ENCODE measurements around the gene GREB1L.
"Not testable (repeated sequence)": the region's sequence is repeated elsewhere in the genome, so short reads cannot be mapped to it uniquely, and the experiment has no call there.

Gene GREB1L

DNA sequence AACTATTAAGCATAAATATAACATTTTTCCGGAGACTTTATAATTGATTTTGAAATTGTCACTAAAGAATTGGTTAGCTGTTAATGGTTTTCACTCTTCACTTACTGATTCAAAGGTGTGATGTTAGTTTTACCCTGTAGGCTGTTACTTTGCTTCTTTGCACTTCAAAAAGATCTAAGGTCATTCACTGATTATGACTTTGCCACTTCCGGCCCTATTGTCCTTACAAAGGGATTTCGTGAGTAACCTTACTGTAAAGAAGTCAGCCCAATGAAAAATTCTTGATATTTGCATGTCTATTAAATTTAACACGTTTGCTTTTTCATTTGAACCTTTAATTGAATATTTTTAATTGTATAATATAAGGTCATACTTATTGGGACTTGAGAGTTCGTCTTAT lies 61.4 kb downstream of the GREB1L start:
- in situ Hi-C loops (cut with HindIII; ENCODE audit: low sequenced_read_pairs): no loop called here

DNA sequence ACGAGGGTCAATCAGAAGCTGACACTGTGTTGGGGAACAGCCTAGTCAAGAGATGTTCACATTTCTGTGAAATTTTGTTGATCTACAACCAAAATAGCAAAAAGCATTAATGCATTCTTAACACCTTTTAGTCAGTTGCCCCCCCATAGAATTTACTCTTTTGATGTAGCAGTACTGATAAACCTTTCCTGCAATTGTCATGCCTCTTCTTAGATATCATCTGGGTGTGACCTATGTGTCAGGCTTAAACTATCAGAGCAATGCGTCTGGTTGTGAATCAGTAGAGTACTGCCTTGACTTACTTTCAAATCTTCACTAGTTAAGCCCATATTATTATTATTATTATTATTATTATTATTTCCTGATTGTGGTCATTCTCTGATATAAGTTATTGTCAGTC lies 61.9 kb downstream of the GREB1L start:
- in situ Hi-C loops (cut with HindIII; ENCODE audit: low sequenced_read_pairs): no loop called here

DNA sequence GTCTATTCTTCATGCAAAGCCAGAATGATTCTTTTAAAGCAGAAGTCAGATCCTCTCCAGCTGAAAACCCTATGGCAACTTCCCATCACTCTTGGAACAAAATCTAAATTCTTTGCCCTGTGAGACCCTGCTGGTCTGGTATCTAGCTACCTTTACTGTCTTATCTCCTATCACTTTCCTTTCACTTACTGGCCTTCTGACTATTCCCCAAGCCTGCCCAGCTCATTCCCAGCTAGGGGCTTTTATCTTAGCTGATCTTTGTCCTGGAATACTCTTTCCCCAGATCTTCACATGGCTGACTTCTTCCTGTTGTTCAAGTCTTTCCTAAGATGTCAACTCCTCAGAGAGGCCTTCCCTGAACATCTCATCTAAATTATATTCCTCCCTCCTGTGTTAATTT lies 63.6 kb downstream of the GREB1L start:
- in situ Hi-C loops (cut with HindIII; ENCODE audit: low sequenced_read_pairs): no loop called here

DNA sequence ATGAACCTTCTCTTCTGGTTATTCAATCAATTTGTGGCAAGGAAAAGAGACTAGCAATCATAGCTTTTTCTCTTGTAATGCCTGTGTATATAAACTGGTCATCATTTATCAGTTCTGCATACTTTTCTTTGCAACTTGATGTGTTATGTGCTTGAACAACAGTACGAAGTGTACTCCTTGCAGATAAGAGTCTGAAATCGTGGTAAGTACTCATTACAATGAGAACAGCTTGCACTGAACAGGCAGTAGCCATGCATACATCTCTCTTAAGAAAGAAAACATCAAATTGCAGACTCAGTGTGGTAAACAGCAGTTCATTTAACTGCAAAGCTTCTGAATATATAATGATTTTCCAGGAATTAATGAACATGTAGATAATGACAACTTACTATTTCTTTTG lies 64.3 kb downstream of the GREB1L start:
- in situ Hi-C loops (cut with HindIII; ENCODE audit: low sequenced_read_pairs): no loop called here

DNA sequence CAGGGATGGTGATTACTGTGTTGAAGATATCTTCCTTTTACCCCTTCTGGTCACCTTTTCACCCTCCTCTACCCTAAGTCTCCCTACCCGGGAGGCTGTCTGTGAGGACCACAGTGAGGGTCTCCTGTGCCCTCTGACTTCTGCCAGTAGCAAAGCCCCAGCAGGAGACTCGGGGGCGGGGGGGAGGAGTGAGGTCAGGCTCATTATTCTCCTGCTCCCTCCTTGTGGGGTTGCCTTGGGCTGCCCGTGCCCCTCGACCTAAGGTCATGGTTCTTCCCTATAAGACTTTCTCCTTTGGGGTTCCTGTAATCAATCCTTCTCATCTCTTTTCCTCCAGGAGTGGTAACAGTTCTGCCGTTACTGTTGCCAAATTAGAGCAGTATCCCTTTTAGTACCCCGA lies 65.5 kb downstream of the GREB1L start:
- in situ Hi-C loops (cut with HindIII; ENCODE audit: low sequenced_read_pairs): no loop called here

DNA sequence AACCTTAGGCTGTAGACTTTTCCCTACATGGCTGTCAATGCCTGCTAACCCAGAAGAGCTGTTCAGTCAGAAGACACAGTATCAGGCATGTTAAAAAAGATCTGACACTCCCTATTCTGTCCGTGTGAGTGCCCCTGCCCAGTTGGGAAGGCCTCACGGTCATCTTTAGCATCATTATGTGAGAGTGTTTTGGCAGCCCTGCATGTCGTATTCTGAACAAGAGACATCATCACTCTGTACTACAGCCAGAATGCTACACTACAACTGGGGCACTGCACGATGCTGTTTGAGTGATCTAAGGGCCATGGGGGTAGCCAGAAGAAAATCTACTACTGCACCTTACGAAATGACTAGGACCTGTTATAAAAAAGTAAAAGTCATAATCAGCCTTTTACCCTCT lies 67.2 kb downstream of the GREB1L start:
- in situ Hi-C loops (cut with HindIII; ENCODE audit: low sequenced_read_pairs): no loop called here

DNA sequence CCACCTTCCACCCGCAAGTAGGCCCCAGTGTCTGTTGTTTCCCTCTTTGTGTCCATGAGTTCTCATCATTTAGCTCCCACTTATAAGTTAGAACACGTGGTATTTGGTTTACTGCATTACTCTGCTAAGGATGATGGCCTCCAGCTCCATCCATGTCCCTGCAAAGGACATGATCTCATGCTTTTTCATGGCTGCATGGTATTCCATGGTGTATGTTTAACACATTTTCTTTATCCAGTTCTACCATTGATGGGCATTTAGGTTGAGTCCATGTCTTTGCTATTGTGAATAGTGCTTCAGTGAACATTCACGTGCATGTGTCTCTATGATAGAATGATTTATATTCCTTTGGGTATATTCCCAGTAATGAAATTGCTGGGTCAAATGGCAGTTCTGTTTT lies 69.9 kb downstream of the GREB1L start:
- in situ Hi-C loops (cut with HindIII; ENCODE audit: low sequenced_read_pairs): not testable (repeated sequence)

DNA sequence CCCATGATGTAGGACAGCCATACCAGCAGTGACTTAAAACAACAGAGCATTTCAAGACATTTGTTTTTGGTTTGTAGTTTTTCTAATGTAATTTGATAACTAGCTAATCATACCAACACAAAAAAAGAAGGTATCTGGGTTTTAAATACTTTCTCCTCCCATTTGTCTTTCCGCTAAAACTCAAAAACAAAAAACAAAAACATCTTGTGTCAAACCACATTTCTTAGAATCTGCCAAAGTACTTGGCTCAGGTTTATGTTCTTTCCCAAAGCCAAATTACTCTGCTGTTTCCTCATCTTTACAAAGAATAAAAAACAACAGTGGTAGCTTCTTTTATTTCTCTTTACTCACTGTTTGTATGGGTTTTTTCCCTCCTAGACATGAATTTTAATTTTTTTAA lies 71.5 kb downstream of the GREB1L start:
- in situ Hi-C loops (cut with HindIII; ENCODE audit: low sequenced_read_pairs): no loop called here

DNA sequence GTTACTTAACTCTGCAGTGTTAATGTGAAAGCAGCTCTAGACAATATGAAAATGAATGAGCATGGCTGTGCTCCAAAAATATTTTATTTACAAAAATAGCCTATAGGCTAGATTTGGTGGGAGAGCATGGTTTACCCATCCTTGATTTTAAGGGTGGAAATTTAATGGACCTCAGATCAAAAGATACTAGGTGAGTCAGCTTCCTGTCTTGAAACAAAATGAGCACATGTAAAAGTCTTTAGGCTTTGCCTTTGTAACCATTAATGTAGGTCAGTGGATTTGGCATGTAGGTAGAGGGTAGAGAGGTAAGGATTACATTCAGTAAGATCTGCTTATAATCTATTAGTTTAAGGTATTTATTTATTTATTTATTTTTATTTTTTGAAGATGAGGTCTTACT lies 72.7 kb downstream of the GREB1L start:
- in situ Hi-C loops (cut with HindIII; ENCODE audit: low sequenced_read_pairs): no loop called here

DNA sequence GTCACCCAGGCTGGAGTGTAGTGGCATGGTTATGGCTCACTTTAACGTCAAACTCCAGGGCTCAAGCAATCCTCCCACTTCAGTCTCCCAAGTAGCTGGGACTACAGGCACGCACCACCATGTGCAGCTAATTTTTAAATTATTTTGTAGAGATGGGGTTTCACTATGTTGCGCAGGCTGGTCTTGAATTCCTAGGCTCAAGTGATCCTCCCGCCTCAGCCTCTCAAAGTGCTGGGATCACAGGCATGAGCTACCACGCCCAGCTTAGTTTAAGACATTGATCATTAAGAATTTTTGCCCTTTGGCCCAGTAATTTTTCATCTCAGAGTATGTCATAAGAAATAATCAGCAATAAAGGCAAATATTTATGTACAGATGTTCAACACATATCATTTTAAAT lies 73.1 kb downstream of the GREB1L start:
- in situ Hi-C loops (cut with HindIII; ENCODE audit: low sequenced_read_pairs): not testable (repeated sequence)

DNA sequence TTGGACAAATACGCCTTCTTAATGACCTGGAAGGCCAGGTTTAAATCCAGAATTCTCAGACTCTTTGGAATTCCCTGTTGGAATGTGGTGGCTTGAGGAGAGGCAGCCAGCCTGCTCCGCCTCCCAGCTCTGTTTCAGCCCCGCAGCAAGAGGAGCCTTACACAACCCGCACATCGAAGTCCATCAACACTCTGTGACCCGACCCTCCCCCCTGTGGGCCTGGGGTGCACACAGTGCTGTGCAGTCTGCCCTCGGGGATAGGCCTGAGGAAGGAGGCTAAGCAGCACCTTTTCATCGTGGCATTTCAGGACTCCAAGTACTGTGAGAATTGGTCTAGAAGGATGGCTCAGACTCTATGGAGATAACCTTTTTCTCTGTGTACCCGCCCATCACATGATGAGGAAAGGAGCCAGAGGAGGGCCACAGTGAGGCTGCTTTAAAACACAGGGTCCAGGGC lies 73.7 kb downstream of the GREB1L start:
- in situ Hi-C loops (cut with HindIII; ENCODE audit: low sequenced_read_pairs): no loop called here

DNA sequence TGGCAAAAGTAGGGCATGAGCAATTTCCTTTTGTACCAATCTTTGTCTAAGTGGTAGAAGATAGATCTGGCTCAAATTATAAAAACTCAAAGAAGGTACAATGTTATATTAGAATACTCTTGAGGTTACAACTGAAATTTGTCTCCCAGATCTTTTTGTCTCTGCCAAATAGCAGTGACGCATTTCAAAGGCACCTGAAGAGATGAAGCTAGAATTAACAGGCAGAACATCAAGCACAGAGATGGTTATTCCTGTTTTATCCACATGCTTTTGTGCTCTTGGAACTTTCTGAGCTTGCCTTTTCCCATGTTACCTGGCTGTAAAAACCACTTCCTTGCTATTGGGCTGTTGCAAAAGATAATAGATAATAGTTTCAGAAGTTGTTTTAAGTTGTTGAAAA lies 74.3 kb downstream of the GREB1L start:
- in situ Hi-C loops (cut with HindIII; ENCODE audit: low sequenced_read_pairs): no loop called here

DNA sequence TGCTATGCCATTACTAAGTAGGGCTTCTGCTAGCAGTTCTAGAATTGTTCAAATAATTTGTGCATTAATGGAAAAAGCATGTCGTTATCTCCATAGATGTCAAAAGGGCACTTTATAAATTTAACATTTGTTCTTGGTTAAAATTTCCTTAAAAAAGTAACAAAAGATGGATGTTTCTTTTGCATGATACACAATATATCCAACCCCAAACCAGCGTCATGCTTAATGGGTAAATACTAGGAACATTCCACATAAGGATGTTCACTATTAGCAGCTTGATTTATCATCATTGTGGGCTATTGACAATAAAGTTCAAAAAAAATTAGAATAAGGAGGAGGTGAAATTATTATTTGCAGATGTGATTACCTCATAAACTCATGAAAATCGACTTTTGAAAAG lies 79.7 kb downstream of the GREB1L start:
- in situ Hi-C loops (cut with HindIII; ENCODE audit: low sequenced_read_pairs): no loop called here

DNA sequence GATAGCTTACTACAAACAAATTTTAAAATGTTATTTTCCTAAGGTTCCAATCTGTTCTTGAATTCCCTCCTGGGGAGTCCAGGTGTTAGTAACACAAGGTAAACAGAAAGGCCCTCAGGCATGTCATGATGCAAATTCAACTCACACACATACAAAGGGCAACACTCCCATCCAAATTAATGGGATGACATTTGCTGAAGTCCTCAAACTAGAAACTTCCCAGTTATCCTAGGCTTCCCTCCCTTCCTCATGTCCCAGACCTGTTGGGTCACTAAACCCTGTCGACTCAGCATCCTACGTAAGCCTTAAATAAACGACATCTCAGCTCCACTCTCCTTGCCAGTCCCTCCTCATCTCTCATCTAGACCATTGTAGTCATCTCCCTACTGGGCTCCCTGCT lies 85.1 kb downstream of the GREB1L start:
- in situ Hi-C loops (cut with HindIII; ENCODE audit: low sequenced_read_pairs): no loop called here

DNA sequence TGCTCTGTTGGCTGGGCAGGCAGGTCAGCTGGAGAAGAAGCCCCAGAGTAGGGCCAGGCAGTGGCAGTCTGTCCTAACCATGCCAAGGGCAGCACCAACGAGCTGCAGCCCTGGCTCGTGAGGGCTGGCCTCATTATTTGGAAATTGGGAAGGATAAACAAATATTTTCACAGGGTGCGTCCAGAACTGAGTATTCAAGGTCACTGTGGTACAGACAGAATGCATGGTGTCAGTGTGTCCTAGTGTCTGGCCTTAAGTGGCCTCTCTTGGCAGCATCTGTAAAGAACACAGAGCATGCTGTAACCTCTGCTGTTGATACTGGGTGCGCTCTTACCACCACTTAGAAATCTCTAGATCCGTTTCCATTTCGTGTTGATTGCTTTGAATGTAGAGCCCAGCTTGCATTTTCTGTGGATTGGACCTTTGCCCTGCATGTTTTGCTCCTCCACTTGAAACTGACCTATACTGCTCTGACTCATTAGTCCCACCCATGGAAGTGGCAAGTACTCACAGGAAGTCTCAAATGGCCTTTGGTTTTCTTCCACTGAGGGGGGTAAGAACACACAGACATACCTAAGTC lies 88.2 kb downstream of the GREB1L start:
- in situ Hi-C loops (cut with HindIII; ENCODE audit: low sequenced_read_pairs): no loop called here

DNA sequence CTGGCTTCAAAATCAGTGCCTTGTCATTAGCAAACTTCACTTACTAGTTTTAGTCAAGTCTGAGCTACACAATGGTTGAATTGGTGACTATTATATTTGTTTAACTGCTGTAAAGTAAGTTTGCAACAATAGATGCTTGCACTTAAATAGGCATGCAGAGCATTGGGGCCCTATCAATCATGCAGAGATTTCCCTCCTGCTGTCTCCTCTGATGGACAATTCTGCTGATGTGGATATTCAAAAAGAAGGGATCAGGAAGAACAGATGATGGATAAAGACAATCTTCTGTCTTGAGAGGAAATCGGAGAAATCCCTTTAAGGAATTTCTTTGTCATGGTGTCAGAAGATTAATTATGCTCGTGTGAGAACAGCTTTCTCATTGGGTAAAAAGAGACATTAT lies 89.0 kb downstream of the GREB1L start:
- in situ Hi-C loops (cut with HindIII; ENCODE audit: low sequenced_read_pairs): no loop called here

DNA sequence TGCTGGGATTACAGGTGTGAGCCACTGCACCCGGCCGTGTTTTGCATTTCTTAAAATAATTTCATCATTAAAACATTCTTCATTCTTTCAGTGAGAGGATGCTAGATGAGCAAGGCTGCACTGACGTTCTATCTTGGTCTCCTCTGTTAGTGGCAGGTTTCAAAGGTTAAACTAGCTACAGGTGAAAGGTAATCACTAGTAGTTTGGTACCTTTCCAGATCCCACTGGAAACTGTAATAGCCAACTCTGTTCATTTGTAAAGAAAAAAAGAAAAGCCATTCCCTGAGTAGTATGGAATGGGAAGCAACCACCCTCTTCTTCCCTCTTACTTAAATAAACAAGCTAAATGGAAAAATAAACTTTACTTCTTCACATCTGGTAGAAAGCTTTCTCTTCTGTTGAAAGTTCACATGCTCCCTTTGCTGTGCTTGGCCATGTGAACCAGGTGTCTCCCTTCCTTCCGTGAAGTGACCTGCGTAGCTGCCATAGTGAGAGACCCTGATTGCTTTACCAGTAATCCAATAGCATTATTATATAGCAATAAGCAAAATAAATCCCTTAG lies 94.0 kb downstream of the GREB1L start:
- in situ Hi-C loops (cut with HindIII; ENCODE audit: low sequenced_read_pairs): no loop called here

DNA sequence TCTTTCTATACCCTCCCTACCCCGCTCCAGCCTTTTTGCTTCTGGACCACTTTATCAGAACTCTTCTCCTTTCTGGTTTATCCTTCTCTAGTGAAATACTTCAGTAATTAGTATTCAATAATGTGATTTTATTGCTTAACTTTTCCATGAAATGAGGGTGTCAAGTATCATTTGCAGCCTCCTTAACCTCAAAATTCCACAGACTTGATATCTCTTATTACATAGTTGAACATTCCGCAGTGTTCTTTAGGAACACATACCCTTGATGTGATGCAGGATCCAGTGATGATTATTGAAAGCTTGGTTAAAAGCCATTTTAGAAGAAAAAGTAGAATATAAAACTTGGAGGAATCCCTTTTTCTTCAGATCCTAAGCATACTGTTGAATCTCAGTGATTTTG lies 94.8 kb downstream of the GREB1L start:
- in situ Hi-C loops (cut with HindIII; ENCODE audit: low sequenced_read_pairs): no loop called here

DNA sequence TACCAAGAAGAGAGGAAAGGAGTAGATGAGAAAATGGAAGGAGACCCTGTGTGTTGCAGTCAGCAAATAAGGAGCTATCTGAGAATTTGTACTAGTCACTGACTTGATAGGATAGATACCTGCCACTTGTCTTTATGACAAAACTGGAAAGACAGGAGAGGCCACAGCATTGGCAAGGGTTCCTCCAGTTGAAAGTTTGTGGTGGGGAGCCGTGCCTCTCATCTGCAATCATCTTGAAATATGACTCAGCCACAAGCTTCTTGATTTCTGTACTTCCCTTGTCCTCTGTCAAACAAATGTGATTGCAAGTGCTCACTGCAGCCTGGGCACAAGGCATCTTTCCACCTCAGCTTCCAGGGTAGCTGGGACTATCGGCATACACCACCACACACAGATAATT lies 99.1 kb downstream of the GREB1L start:
- in situ Hi-C loops (cut with HindIII; ENCODE audit: low sequenced_read_pairs): no loop called here

DNA sequence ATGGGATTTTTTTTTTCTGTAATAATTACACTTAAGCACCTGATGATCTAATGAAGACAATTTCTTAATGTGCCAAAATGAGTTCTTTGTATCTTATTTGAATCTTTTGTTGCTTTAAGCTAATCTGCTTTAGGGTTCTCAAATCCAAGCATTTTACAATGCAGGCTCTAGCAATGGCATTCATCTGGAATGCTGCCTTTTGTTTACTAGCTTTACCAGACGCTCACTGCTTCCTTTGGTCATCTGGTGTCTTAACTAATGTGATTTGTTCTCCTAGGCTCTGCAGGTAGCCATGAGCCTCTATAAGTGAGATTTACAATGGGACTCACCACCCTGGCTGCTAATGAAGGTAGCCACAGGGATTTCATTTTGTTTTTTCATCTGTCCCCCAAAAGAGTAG lies 100.3 kb downstream of the GREB1L start:
- in situ Hi-C loops (cut with HindIII; ENCODE audit: low sequenced_read_pairs): no loop called here

DNA sequence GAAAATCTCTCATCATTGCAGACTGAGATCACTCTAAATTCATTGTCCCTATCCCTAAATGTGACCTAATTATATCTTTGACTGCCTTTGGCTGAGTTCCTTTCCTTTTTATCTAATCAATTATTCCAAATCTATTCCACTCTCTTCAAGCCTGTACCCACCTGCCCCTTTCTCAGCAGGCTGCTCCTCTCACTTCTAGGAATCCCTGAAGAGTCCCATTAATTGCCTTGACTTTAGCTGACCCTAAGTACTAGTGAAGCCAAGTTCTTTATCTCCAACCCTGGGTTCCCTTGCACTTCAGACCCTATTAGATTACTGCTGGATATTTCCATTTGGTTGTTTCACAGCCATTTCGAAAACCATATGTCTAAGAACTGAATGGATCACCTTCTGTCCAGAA lies 102.8 kb downstream of the GREB1L start:
- in situ Hi-C loops (cut with HindIII; ENCODE audit: low sequenced_read_pairs): no loop called here

DNA sequence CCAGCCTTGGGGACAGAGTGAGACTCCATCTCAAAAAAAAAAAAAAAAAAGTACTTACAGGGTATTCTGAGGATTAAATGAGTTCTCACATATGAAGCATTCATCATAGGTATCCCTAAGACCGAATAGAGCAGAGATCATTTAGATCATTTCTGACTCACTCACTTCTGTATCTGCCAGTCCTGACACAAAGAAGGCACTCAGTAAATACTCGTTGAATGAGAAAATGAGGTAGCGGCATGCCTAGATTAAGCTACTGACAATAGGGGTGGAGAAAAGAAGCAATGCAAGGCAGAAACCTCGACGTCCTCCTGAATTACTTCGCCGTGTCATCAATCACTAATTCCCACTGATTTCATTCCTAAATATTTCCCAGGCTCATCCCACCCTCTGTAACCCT lies 103.8 kb downstream of the GREB1L start:
- in situ Hi-C loops (cut with HindIII; ENCODE audit: low sequenced_read_pairs): no loop called here

DNA sequence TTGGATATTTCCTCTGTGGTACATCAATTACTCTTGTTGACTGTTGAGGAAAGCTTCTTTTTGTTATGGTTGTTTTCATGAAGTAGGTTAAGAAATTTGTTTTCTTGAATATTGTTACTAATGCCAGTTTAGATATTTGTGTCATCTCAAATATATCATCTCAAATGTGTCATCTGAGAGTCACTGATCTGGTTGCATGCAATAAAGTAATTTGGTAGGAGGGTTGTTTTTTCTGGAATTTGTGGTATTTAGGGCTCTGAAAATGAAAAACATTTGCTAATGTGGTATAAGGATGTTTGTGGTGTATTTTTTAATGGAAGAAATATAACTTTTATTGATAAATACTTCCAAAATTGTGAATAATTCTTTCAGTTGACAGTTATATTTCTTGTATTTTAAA lies 117.7 kb downstream of the GREB1L start:
- in situ Hi-C loops (cut with HindIII; ENCODE audit: low sequenced_read_pairs): loop anchor here (10.0 kb wide), 1 partner anchor 155 kb away; no protein-coding TSS in a partner anchor
